Osteoblast (primary cell): ENCODE data around the gene MACROH2A2. TPM values are rescaled to one million over a fixed set of nuclear protein-coding genes. Genes with fewer than 3 reads are reported as not detected.
"Not testable (repeated sequence)": the region's sequence is repeated elsewhere in the genome, so short reads cannot be mapped to it uniquely, and the experiment has no call there.

Experiments used
- DNase-seq: peaks from one replicate; pipeline ENCODE4 v3.0.0; 2011; ENCODE audit warnings: low spot score, mixed read lengths; ENCODE audit not compliant: insufficient read length; ENCODE audit errors: missing footprints
- H2AFZ ChIP-seq: 2 replicates; pipeline ENCODE4 v1.6.0; 2011; ENCODE audit warnings: mild to moderate bottlenecking, low read length
- H3K27ac ChIP-seq: 2 replicates; pipeline ENCODE4 v1.5.1; 2011; ENCODE audit warnings: mild to moderate bottlenecking, low read depth, low read length, moderate library complexity
- H3K27me3 ChIP-seq: 2 replicates; pipeline ENCODE4 v1.6.0; 2012; ENCODE audit warnings: mild to moderate bottlenecking, control low read depth, inconsistent platforms, low read length, moderate library complexity; ENCODE audit not compliant: insufficient read depth
- H3K36me3 ChIP-seq: 2 replicates; pipeline ENCODE4 v1.5.1; 2011; ENCODE audit warnings: mild to moderate bottlenecking, low read length, control low read depth, moderate library complexity; ENCODE audit not compliant: insufficient read depth
- H3K4me1 ChIP-seq: 2 replicates; pipeline ENCODE4 v1.5.1; 2011; ENCODE audit warnings: mild to moderate bottlenecking, low read length, control low read depth, moderate library complexity; ENCODE audit not compliant: insufficient read depth
- H3K4me2 ChIP-seq: 2 replicates; pipeline ENCODE4 v1.6.0; 2011; ENCODE audit warnings: mild to moderate bottlenecking, low read length; ENCODE audit not compliant: insufficient read depth
- H3K4me3 ChIP-seq: fragments of 200-600 bp; sonication (generic); 3 replicates; pipeline ENCODE4 v1.5.1; 2012; ENCODE audit warnings: mild to moderate bottlenecking, low read length, inconsistent platforms; ENCODE audit not compliant: insufficient read depth
- H3K79me2 ChIP-seq: 2 replicates; pipeline ENCODE4 v1.6.0; 2012; ENCODE audit warnings: mild to moderate bottlenecking, low read length, control low read depth, inconsistent platforms; ENCODE audit not compliant: insufficient read depth
- H3K9me3 ChIP-seq: 2 replicates; pipeline ENCODE4 v1.5.1; 2011; ENCODE audit warnings: low read depth, low read length, control low read depth
- H4K20me1 ChIP-seq: 2 replicates; pipeline ENCODE4 v1.6.0; 2012; ENCODE audit warnings: mild to moderate bottlenecking, low read length, control low read depth; ENCODE audit not compliant: insufficient read depth
- CTCF ChIP-seq: IDR thresholded peaks from 2 replicates; pipeline ENCODE4 v1.5.1; 2011; ENCODE audit warnings: mild to moderate bottlenecking, low read depth, low read length, moderate library complexity; ENCODE audit errors: extremely low read depth
- total RNA-seq: library from RNA; depleted of rRNA; stranded (reverse); fragments of >200 nt; gene quantifications from 2 replicates; pipeline ENCODE4 v1.2.3, GENCODE V29; 2012

The MACROH2A2 gene
- total RNA-seq, 1 donor, result 13.8 TPM

- Histone ChIP-seq H3K4me1 (peaks cover 24% of the 10 kb centered on the region), H3K4me2 (no peak overlapping the region), H3K79me2 (peaks cover 93% of the 10 kb centered on the region), H2AFZ (no peak overlapping the region), H3K36me3 (peaks cover 87% of the 10 kb centered on the region), H3K27me3 (no peaks in the 10 kb centered on the region), H3K27ac (peak overlapping the region; percentile 1), H3K9me3 (no peaks in the 10 kb centered on the region), H3K4me3 (no peak overlapping the region), H4K20me1 (peaks cover 61% of the 10 kb centered on the region)
- no peak for TF ChIP-seq CTCF
- peak; percentile 77 for DNase-seq
Observed at GRCh38 chr10:70158113-70158512, 105.5 kb downstream of the MACROH2A2 start.

GRCh38 chr10:70159366-70159765, 106.7 kb downstream of the MACROH2A2 start:
- not testable (repeated sequence) for H3K4me2 ChIP-seq, H2AFZ ChIP-seq, H3K4me3 ChIP-seq, H3K27me3 ChIP-seq, H3K9me3 ChIP-seq, DNase-seq
- Histone ChIP-seq H4K20me1 (peaks cover 70% of the 10 kb centered on the region), H3K36me3 (peaks cover 85% of the 10 kb centered on the region), H3K79me2 (peaks cover 93% of the 10 kb centered on the region), H3K27ac (peak overlapping the region; percentile 11), H3K4me1 (peaks cover 33% of the 10 kb centered on the region)

GRCh38 chr10:70160798-70161197, 108.2 kb downstream of the MACROH2A2 start:
- H4K20me1 ChIP-seq, result peaks cover 70% of the 10 kb centered on the region
- H3K27me3 ChIP-seq, result no peaks in the 10 kb centered on the region

More at GRCh38 chr10:70160798-70161197, 108.2 kb downstream of the MACROH2A2 start:
- no peak overlapping the region for H2AFZ ChIP-seq
- H3K36me3 ChIP-seq, result peaks cover 83% of the 10 kb centered on the region
- no peak for TF ChIP-seq CTCF
- peaks cover 94% of the 10 kb centered on the region for H3K79me2 ChIP-seq
- H3K4me3 ChIP-seq, result no peak overlapping the region
- no peak for DNase-seq
- peak overlapping the region; percentile 3 for H3K27ac ChIP-seq
- H3K9me3 ChIP-seq, result no peaks in the 10 kb centered on the region
- peaks cover 39% of the 10 kb centered on the region for H3K4me1 ChIP-seq
- H3K4me2 ChIP-seq, result no peak overlapping the region

Other genes starting within 250 kb of the MACROH2A2 start
- 14.4 and 14.8 TPM in 2 replicates for gene AIFM2, start 80.0 kb downstream of the MACROH2A2 start, total RNA-seq
- gene TYSND1, start 93.9 kb downstream of the MACROH2A2 start, total RNA-seq, result 13.0 and 15.6 TPM in 2 replicates
- 219 and 240 TPM in 2 replicates for gene SAR1A, start 117.7 kb downstream of the MACROH2A2 start, total RNA-seq
- 200 and 219 TPM in 2 replicates for gene PPA1, start 180.6 kb downstream of the MACROH2A2 start, total RNA-seq
- gene NPFFR1, start 231.2 kb downstream of the MACROH2A2 start, total RNA-seq, result not detected in 2 replicates